ENCODE data around the gene TRERF1.

Gene TRERF1

GRCh38 chr6:42255050-42255449, 196.7 kb downstream of the TRERF1 start:
- Histone ChIP-seq H3K4me3 (ENCODE audit: insufficient read length, low read depth) (no peak overlapping the region), H3K36me3 (ENCODE audit: insufficient read depth, insufficient read length, low read length) (peaks cover 41% of the 10 kb centered on the region), H3K4me1 (ENCODE audit: insufficient read depth, insufficient read length) (peaks cover 8% of the 10 kb centered on the region), H3K9me3 (ENCODE audit: insufficient read depth, low read length) (no peaks in the 10 kb centered on the region), H3K9ac (ENCODE audit: insufficient read length, low read depth) (no peak overlapping the region), H3K27me3 (ENCODE audit: insufficient read depth, insufficient read length) (no peaks in the 10 kb centered on the region)
- no peak for TF ChIP-seq SUZ12 (IDR thresholded peaks at IDR 0.05; ENCODE audit: extremely low read depth, insufficient read depth, insufficient read length)
- no peak for TF ChIP-seq YY1 (IDR thresholded peaks at IDR 0.05; ENCODE audit: insufficient read depth, insufficient read length)
- DNase-seq (ENCODE audit: low read depth, low spot score): no peak

DNA sequence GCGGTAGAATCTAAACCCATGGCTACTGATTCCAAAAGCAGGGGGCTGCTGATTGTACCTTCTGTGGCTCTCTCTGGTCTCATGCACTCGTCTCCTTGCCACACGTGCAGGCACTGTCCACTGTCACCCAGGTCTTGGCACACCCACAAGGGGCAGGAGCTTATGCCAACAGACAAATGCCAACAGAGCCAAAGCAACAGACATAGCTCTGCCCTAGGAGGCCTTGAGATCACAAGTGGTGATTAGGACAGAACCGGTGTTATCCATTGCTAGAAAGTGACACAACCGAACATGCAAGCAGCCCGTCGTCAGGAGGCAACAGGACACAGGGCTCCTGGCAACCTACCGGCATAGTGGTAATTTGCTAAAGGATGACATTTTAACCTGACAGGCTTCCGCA, 197.2 kb downstream of the TRERF1 start:
- H3K27me3 ChIP-seq (ENCODE audit: insufficient read depth, insufficient read length): no peaks in the 10 kb centered on the region
- H3K4me1 ChIP-seq (ENCODE audit: insufficient read depth, insufficient read length): peaks cover 8% of the 10 kb centered on the region
- H3K36me3 ChIP-seq (ENCODE audit: insufficient read depth, insufficient read length, low read length): peaks cover 46% of the 10 kb centered on the region
- no peak overlapping the region for H3K4me3 ChIP-seq (ENCODE audit: insufficient read length, low read depth)
- no peak for DNase-seq (ENCODE audit: low read depth, low spot score)
- TF ChIP-seq SUZ12 (IDR thresholded peaks at IDR 0.05; ENCODE audit: extremely low read depth, insufficient read depth, insufficient read length) (no peak), YY1 (IDR thresholded peaks at IDR 0.05; ENCODE audit: insufficient read depth, insufficient read length) (no peak), ZNF274 (IDR thresholded peaks at IDR 0.05; ENCODE audit: low read depth, low read length) (no peak)
- H3K9me3 ChIP-seq (ENCODE audit: insufficient read depth, low read length): no peaks in the 10 kb centered on the region
- no peak overlapping the region for H3K9ac ChIP-seq (ENCODE audit: insufficient read length, low read depth)

GRCh38 chr6:42251911-42252637, 199.7 kb downstream of the TRERF1 start:
- no peak for TF ChIP-seq ZNF274 (IDR thresholded peaks at IDR 0.05; ENCODE audit: low read depth, low read length)
- no peak for TF ChIP-seq SUZ12 (IDR thresholded peaks at IDR 0.05; ENCODE audit: extremely low read depth, insufficient read depth, insufficient read length)
- TF ChIP-seq YY1 (IDR thresholded peaks at IDR 0.05; ENCODE audit: insufficient read depth, insufficient read length): no peak
- Histone ChIP-seq H3K27me3 (ENCODE audit: insufficient read depth, insufficient read length) (no peaks in the 10 kb centered on the region), H3K36me3 (ENCODE audit: insufficient read depth, insufficient read length, low read length) (peaks cover 54% of the 10 kb centered on the region), H3K9me3 (ENCODE audit: insufficient read depth, low read length) (no peaks in the 10 kb centered on the region), H3K4me3 (ENCODE audit: insufficient read length, low read depth) (no peak overlapping the region), H3K4me1 (ENCODE audit: insufficient read depth, insufficient read length) (peaks cover 5% of the 10 kb centered on the region), H3K9ac (ENCODE audit: insufficient read length, low read depth) (no peak overlapping the region)
- DNase-seq (ENCODE audit: low read depth, low spot score): no peak

GRCh38 chr6:42251500-42251899, 200.2 kb downstream of the TRERF1 start:
- Histone ChIP-seq H3K9ac (ENCODE audit: insufficient read length, low read depth) (no peak overlapping the region), H3K9me3 (ENCODE audit: insufficient read depth, low read length) (no peaks in the 10 kb centered on the region), H3K27me3 (ENCODE audit: insufficient read depth, insufficient read length) (no peaks in the 10 kb centered on the region), H3K4me3 (ENCODE audit: insufficient read length, low read depth) (no peak overlapping the region), H3K4me1 (ENCODE audit: insufficient read depth, insufficient read length) (peaks cover 5% of the 10 kb centered on the region), H3K36me3 (ENCODE audit: insufficient read depth, insufficient read length, low read length) (peaks cover 49% of the 10 kb centered on the region)
- DNase-seq (ENCODE audit: low read depth, low spot score): no peak
- TF ChIP-seq YY1 (IDR thresholded peaks at IDR 0.05; ENCODE audit: insufficient read depth, insufficient read length) (no peak), ZNF274 (IDR thresholded peaks at IDR 0.05; ENCODE audit: low read depth, low read length) (no peak), SUZ12 (IDR thresholded peaks at IDR 0.05; ENCODE audit: extremely low read depth, insufficient read depth, insufficient read length) (no peak)

DNA sequence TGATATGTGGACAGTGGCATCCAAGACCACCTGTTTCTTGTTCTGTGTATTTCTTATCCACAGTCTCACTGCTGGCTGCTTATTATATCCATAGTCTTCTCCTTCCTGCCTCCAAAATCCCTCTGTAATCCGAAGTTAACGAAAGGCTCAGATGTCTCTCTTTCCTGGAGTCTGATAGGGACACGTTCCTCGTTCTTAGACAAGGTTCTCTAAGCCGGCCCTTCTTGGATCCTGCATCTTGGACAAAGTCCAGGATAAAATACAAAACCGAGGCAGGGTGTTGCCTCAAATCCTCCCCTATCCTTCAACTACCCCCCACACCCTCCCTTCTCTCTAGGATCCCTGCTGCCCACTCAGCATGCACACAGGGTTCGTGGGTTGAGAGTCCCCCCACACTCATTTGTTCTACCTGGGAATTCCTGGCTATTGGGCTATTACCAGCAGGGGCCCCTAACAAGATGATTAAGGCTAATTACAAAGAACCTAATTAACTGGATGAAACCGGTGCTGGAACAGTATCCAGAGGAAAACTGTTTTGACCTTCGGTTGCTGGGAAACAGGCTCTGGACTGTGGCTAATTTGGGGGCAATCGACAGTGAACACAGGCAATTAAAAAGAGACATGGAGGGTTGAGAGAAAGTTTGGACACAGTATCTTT, 201.3 kb downstream of the TRERF1 start:
- DNase-seq (ENCODE audit: low read depth, low spot score): no peak
- H3K4me1 ChIP-seq (ENCODE audit: insufficient read depth, insufficient read length): peaks cover 5% of the 10 kb centered on the region
- no peak for TF ChIP-seq YY1 (IDR thresholded peaks at IDR 0.05; ENCODE audit: insufficient read depth, insufficient read length)
- TF ChIP-seq SUZ12 (IDR thresholded peaks at IDR 0.05; ENCODE audit: extremely low read depth, insufficient read depth, insufficient read length): no peak
- no peak for TF ChIP-seq ZNF274 (IDR thresholded peaks at IDR 0.05; ENCODE audit: low read depth, low read length)
- peaks cover 42% of the 10 kb centered on the region for H3K36me3 ChIP-seq (ENCODE audit: insufficient read depth, insufficient read length, low read length)
- H3K9me3 ChIP-seq (ENCODE audit: insufficient read depth, low read length): no peaks in the 10 kb centered on the region
- no peak overlapping the region for H3K9ac ChIP-seq (ENCODE audit: insufficient read length, low read depth)
- no peak overlapping the region for H3K4me3 ChIP-seq (ENCODE audit: insufficient read length, low read depth)
- no peaks in the 10 kb centered on the region for H3K27me3 ChIP-seq (ENCODE audit: insufficient read depth, insufficient read length)

GRCh38 chr6:42249279-42249678, 202.4 kb downstream of the TRERF1 start:
- no peak overlapping the region for H3K4me3 ChIP-seq (ENCODE audit: insufficient read length, low read depth)
- no peaks in the 10 kb centered on the region for H3K27me3 ChIP-seq (ENCODE audit: insufficient read depth, insufficient read length)
- peaks cover 5% of the 10 kb centered on the region for H3K4me1 ChIP-seq (ENCODE audit: insufficient read depth, insufficient read length)
- H3K9ac ChIP-seq (ENCODE audit: insufficient read length, low read depth): no peak overlapping the region
- DNase-seq (ENCODE audit: low read depth, low spot score): no peak
- no peak for TF ChIP-seq SUZ12 (IDR thresholded peaks at IDR 0.05; ENCODE audit: extremely low read depth, insufficient read depth, insufficient read length)
- TF ChIP-seq ZNF274 (IDR thresholded peaks at IDR 0.05; ENCODE audit: low read depth, low read length): no peak
- TF ChIP-seq YY1 (IDR thresholded peaks at IDR 0.05; ENCODE audit: insufficient read depth, insufficient read length): no peak
- H3K9me3 ChIP-seq (ENCODE audit: insufficient read depth, low read length): no peaks in the 10 kb centered on the region
- peaks cover 31% of the 10 kb centered on the region for H3K36me3 ChIP-seq (ENCODE audit: insufficient read depth, insufficient read length, low read length)

- no peaks in the 10 kb centered on the region for H3K9me3 ChIP-seq (ENCODE audit: insufficient read depth, low read length)
- TF ChIP-seq ZNF274 (IDR thresholded peaks at IDR 0.05; ENCODE audit: low read depth, low read length) (no peak), YY1 (IDR thresholded peaks at IDR 0.05; ENCODE audit: insufficient read depth, insufficient read length) (no peak), SUZ12 (IDR thresholded peaks at IDR 0.05; ENCODE audit: extremely low read depth, insufficient read depth, insufficient read length) (no peak)
- no peak overlapping the region for H3K4me3 ChIP-seq (ENCODE audit: insufficient read length, low read depth)
- no peaks in the 10 kb centered on the region for H3K4me1 ChIP-seq (ENCODE audit: insufficient read depth, insufficient read length)
- no peak for DNase-seq (ENCODE audit: low read depth, low spot score)
- no peaks in the 10 kb centered on the region for H3K27me3 ChIP-seq (ENCODE audit: insufficient read depth, insufficient read length)
- peaks cover 3% of the 10 kb centered on the region for H3K36me3 ChIP-seq (ENCODE audit: insufficient read depth, insufficient read length, low read length)
- H3K9ac ChIP-seq (ENCODE audit: insufficient read length, low read depth): no peak overlapping the region
These were observed 208.7 kb downstream of the TRERF1 start for GRCh38 chr6:42243046-42243445.

Data from NT2/D1 (cell line).